Fibroblast of lung (primary cell): ENCODE measurements around the gene PLA2G7.

ENCODE experiments used
- EZH2 ChIP-seq: IDR thresholded peaks from 2 replicates; pipeline ENCODE4 v1.5.1; 2012; ENCODE audit warnings: low read length, control low read depth, mild to moderate bottlenecking; ENCODE audit errors: missing control alignments
- TF ChIP-seq, protein P1 (sequence below), 2 donors: IDR thresholded peaks in 1 of 2; conservative IDR thresholded peaks in 1 of 2; 1 replicate in 1 of 2; 2 replicates in 1 of 2; pipeline ENCODE4 v1.5.1; 2011 to 2012; ENCODE audit warnings: low read length in 2 of 2, control low read depth in 1 of 2, inconsistent platforms in 1 of 2, low read depth in 1 of 2, mild to moderate bottlenecking in 1 of 2

DNA sequence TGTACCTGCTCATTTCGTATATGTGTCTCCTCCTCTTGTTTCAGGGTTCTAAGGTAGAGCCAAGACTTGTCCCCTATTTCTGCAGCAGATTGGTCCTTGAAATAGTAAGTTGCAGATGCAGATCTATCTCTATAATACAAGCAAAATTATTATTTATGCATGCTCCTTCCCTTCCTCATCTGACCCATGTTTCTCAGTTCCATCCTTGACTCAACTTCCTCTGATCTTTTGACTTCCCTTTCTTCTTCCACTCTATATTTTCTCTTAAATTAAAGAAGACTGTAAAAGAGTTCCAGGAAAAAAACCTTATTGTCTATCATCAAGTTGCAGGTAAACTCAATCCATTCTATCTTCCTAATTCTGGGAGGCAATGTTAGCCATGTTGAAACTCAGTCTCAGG, 23.7 kb downstream of the PLA2G7 start:
- TF ChIP-seq, protein P1, sequence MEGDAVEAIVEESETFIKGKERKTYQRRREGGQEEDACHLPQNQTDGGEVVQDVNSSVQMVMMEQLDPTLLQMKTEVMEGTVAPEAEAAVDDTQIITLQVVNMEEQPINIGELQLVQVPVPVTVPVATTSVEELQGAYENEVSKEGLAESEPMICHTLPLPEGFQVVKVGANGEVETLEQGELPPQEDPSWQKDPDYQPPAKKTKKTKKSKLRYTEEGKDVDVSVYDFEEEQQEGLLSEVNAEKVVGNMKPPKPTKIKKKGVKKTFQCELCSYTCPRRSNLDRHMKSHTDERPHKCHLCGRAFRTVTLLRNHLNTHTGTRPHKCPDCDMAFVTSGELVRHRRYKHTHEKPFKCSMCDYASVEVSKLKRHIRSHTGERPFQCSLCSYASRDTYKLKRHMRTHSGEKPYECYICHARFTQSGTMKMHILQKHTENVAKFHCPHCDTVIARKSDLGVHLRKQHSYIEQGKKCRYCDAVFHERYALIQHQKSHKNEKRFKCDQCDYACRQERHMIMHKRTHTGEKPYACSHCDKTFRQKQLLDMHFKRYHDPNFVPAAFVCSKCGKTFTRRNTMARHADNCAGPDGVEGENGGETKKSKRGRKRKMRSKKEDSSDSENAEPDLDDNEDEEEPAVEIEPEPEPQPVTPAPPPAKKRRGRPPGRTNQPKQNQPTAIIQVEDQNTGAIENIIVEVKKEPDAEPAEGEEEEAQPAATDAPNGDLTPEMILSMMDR (conservative IDR thresholded peaks at IDR 0.05 in 1 of 2, IDR thresholded peaks at IDR 0.05 in 1 of 2; ENCODE audit: low read depth in 1 of 2, low read length in 2 of 2): no peak
- no peak for TF ChIP-seq EZH2
